NCI-H2227 (cell line): ENCODE results near the gene WNT7A.

ENCODE experiments used
- DNase-seq: peaks from one replicate; lab custom pipeline; 2025; ENCODE audit not compliant: unreplicated experiment; lab: John Stamatoyannopoulos, UW

WNT7A gene

GRCh38 chr3:13776253-13777050, 103.4 kb downstream of the WNT7A start:
- no peak for DNase-seq

GRCh38 chr3:13772885-13773745, 106.8 kb downstream of the WNT7A start:
- no peak for DNase-seq

DNA sequence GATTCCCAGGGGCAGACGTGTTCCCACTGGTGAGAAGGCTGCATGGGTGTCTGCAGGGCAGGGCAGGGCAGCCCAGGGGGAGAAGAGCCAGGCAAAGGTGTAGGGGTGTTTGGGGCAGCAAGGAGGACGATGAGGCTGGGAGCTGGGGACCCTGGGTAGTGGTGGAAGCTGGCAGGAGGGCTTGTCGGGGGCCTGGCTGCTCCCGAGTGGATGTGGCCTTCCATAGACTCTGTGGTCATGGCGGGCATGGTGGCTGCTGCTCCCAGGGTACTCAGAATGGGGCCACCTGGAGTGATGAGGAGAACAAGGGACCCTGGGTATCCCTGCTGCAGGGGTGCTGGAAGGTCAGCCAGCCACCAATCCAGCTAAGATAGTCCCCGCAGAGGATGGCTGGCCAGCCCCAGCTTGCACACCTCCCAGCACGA, 107.5 kb downstream of the WNT7A start:
- no peak for DNase-seq

GRCh38 chr3:13771496-13771895, 108.4 kb downstream of the WNT7A start:
- DNase-seq: no peak

DNA sequence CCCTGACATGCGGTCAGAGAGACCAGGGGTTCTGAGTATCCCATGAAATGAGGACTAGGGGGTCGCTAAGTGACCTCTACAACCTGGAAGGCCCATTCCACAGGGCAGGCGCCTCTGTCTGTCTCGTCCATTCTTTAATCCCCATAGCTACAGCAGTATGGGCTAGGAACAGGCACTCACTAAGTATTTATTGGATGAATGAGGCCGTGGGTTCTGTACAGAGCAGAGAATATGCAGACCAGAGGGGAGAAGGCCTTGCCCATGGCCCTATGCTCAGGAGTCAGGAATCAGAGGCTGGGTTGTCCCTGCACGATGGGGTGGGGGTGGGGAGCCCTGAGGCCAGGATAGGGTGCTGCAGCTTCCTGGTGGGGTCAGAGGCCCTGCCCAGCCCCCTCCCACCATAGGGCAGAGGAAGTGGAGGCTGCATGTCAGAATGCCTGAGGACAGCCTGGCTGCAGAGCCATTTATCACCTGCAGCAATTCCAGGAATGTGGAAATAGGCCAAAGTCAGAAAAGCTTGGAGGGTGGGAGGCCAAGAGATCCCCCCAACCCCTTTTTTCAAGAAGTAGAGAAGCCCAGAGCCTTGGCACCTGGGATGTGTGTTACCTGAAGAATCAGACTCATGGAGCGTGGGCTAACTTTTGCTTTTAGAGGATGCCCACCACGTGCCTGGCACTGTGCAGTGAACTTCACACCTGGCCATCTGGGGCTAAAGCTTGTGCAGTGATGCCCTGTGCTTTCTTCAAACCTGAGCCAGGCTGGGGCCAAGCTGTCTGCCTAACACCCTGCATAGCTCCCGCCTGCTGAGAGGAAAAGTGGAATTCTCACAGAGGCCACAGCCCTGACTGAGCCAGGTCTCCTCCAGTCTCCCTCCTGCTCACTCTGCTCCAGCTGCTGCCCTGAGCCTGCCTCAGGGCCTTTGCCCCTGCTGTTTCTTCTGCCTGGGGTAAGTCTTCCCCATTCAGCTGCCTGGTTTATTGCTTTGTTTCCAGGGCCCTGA, 109.4 kb downstream of the WNT7A start:
- DNase-seq: no peak

DNA sequence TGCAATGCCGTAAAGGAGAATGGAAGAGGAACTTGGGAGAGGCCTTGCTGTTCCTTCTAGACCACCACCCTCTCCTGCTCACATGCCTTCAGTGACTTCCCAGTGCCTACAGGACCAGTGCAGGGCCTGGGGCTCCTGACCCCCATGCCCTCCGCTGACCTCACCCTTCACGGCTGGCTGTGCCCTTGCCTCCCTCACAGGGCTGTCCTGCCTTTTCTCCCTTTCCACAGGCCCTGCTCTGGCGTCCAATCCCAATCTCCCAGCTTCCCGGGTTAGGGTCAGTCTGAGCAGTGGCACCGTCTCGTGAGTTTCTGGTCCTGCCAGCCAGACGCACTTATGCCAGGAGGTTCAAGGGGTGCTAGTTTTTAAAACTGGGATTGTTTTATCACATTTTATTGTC, 110.4 kb downstream of the WNT7A start:
- DNase-seq: no peak

DNA sequence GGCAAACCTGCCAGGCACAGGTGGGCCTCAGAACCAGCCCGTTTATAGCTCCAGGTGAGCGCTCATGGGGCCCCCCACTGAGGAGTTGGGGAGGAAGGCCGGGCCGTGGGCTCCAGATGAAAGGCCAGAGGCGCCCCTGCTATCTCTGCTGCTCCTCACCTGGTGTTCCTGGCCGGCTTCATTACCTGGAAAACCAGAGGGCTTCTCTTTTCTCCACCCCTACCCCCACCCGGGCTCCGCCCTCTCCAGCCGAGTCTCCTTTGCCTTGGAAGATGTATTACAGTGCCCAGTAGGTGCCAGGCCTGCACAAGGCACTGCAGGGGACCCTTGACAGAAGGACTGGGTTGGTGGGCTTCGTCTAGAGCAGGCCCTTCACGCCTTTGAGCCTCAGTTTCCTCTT, 111.4 kb downstream of the WNT7A start:
- no peak for DNase-seq

DNA sequence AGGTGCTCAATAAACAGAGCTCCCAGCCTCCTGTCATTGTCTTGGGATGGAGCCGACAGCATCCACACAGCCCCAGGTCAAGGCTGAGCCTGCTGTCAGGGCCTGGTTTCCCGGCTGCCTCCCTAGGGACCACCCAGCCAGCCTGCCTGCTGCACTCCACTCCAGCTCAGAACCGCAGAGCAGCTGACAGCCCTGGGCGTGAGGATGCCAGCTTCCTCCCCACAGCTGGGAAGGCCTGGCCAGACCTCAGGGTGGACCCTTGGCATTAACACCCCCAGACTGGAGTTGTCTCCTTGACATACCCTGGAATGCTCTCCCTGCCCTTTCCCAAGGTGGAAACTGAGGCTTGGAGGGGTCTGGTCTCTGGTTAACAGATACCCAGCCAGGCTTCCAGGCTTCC, 112.0 kb downstream of the WNT7A start:
- DNase-seq: no peak

DNA sequence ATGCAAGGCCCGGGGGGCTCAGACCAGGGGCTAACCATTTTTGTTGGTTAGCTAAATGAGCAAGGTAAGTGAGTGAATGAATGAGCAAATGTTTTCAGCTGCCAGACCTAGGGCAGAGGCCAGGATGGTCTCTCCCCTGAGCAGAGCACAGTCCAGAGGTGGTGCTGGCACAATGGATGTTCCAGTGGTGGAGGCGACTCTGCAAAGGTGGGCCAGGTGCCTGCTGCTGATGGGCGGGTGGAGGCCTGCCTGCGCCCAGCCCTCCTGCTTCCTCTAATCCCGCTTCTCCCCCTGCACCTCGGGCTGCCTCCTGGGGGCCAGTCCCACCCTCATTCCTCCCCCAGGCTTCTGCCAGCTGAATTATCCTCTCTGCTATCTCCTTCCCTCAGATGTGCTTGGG, 112.8 kb downstream of the WNT7A start:
- no peak for DNase-seq
